Naive thymus-derived CD8-positive, alpha-beta T cell (primary cell): ENCODE results near the gene SERPINB10. TPM values are rescaled to one million over a fixed set of nuclear protein-coding genes. Genes with fewer than 3 reads are reported as not detected.
A peak's percentile ranks its signal among the peaks of the same experiment; 100 is the strongest.

Experiments
- ATAC-seq, 2 donors: fragments of 150-1000 bp; cut with Tn5 transposase in 1 of 2; sonication (Bioruptor Pico), chemical (Tn5 transposase) in 1 of 2; 1 replicate in 1 of 2; 2 replicates in 1 of 2; pipeline ENCODE4 v1.10.0; 2021; ENCODE audit warnings: mild to moderate bottlenecking in 2 of 2, moderate library complexity in 2 of 2
- POLR2A ChIA-PET: fragments of 350-600 bp; sonication (Branson Sonifier 250); formaldehyde crosslinking; loops from one replicate; lab custom pipeline; 2021; ENCODE audit warnings: antibody characterized with exemption; lab: Charles Lee
- DNase-seq, 10 donors: peaks; one replicate each; pipeline versions ENCODE4 v3.0.0 to v3.0.0-alpha.2; 2020 to 2022
- H3K27ac Mint-ChIP-seq, 10 donors: one replicate each; pipeline ENCODE4 v1.8.0; 2020 to 2022; ENCODE audit warnings: mild to moderate bottlenecking in 10 of 10, mixed read lengths in 10 of 10, moderate library complexity in 4 of 10, inconsistent platforms in 1 of 10
- H3K27me3 Mint-ChIP-seq, 5 donors: one replicate each; pipeline ENCODE4 v1.8.0; 2021 to 2022; ENCODE audit warnings: mixed read lengths in 5 of 5
- H3K36me3 Mint-ChIP-seq, 3 donors: one replicate each; pipeline ENCODE4 v1.8.0; 2020 to 2022; ENCODE audit warnings: mixed read lengths in 3 of 3, mild to moderate bottlenecking in 2 of 3, inconsistent platforms in 1 of 3
- H3K4me1 Mint-ChIP-seq, 4 donors: one replicate each; pipeline ENCODE4 v1.8.0; 2021 to 2022; ENCODE audit warnings: mixed read lengths in 4 of 4
- H3K4me3 Mint-ChIP-seq, 10 donors: one replicate each; pipeline ENCODE4 v1.8.0; 2020 to 2022; ENCODE audit warnings: mild to moderate bottlenecking in 10 of 10, mixed read lengths in 10 of 10, moderate library complexity in 6 of 10, inconsistent platforms in 1 of 10
- H3K9me3 Mint-ChIP-seq, 9 donors: one replicate each; pipeline ENCODE4 v1.8.0; 2020 to 2022; ENCODE audit warnings: mixed read lengths in 9 of 9, mild to moderate bottlenecking in 3 of 9, inconsistent platforms in 1 of 9, moderate library complexity in 1 of 9
- polyA plus RNA-seq, 3 donors: library from polyadenylated mRNA; unstranded; fragments of 300-500 nt; fragmentation: Illumina TruSeq; gene quantifications; one replicate each; pipeline ENCODE4 v1.2.3, GENCODE V29; 2021
- total RNA-seq, 8 experiments: library from RNA in 2 of 8; stranded (reverse) in 2 of 8; gene quantifications; one replicate each; pipeline ENCODE4 v1.2.3 and lab custom pipeline; 2021 to 2026

The SERPINB10 gene
- not detected for total RNA-seq
- not detected for polyA plus RNA-seq
- 0 to 0.08 (median 0) reads per million in 6 experiments for total RNA-seq (lab: John Stamatoyannopoulos, UW)

- Mint-ChIP-seq H3K9me3 (peaks cover 0 to 2% (median 0%) of the 10 kb centered on the region in 9 donors), H3K4me1 (no peaks in the 10 kb centered on the region), H3K36me3 (no peaks in the 10 kb centered on the region), H3K27me3 (peaks cover 3 to 21% (median 15%) of the 10 kb centered on the region in 5 donors), H3K27ac (no peak within 1 kb of the TSS), H3K4me3 (no peak within 1 kb of the TSS)
- DNase-seq, result no peak
- POLR2A ChIA-PET, result no interaction called here
- no peak for ATAC-seq
Observed at GRCh38 chr18:63907664-63908063, at the start of gene SERPINB10. TSS of gene SERPINB10 (plus strand) at chr18:63907958. CDS start at chr18:63915511, 7,553 bp downstream.

- no peak overlapping the region for H3K4me3 Mint-ChIP-seq
- peaks cover 0 to 9% (median 3%) of the 10 kb centered on the region in 9 donors for H3K9me3 Mint-ChIP-seq
- peaks cover 1 to 20% (median 15%) of the 10 kb centered on the region in 5 donors for H3K27me3 Mint-ChIP-seq
- DNase-seq (no peak), ATAC-seq (no peak)
- no peaks in the 10 kb centered on the region for H3K4me1 Mint-ChIP-seq
- POLR2A ChIA-PET, result no interaction called here
- no peaks in the 10 kb centered on the region for H3K36me3 Mint-ChIP-seq
- no peak overlapping the region for H3K27ac Mint-ChIP-seq
Observed at GRCh38 chr18:63858456-63858855, 49.3 kb upstream of the SERPINB10 start.

GRCh38 chr18:63859781-63860475 is 47.8 kb upstream of the SERPINB10 start:
- no peak overlapping the region for H3K4me3 Mint-ChIP-seq
- no peak for ATAC-seq

GRCh38 chr18:63860531-63860930 is 47.2 kb upstream of the SERPINB10 start:
- Mint-ChIP-seq H3K27ac (no peak overlapping the region), H3K4me1 (no peaks in the 10 kb centered on the region), H3K9me3 (peaks cover 0 to 9% (median 3%) of the 10 kb centered on the region in 9 donors), H3K4me3 (no peak overlapping the region), H3K27me3 (peaks cover 1 to 20% (median 15%) of the 10 kb centered on the region in 5 donors), H3K36me3 (no peaks in the 10 kb centered on the region)
- ATAC-seq, result no peak
- DNase-seq, result no peak
- POLR2A ChIA-PET, result no interaction called here

More at GRCh38 chr18:63859781-63860475, 47.8 kb upstream of the SERPINB10 start:
- no peak for DNase-seq
- POLR2A ChIA-PET, result no interaction called here
- H3K36me3 Mint-ChIP-seq, result no peaks in the 10 kb centered on the region
- peaks cover 0 to 9% (median 3%) of the 10 kb centered on the region in 9 donors for H3K9me3 Mint-ChIP-seq
- H3K27me3 Mint-ChIP-seq, result peaks cover 1 to 20% (median 15%) of the 10 kb centered on the region in 5 donors
- H3K4me1 Mint-ChIP-seq, result no peaks in the 10 kb centered on the region
- H3K27ac Mint-ChIP-seq, result peak overlapping the region in 1 of 10 donors; percentile 47

- H3K27me3 Mint-ChIP-seq, result peaks cover 3 to 12% (median 7%) of the 10 kb centered on the region in 5 donors
- H3K4me1 Mint-ChIP-seq, result no peaks in the 10 kb centered on the region
- no peak for DNase-seq
- no peaks in the 10 kb centered on the region for H3K36me3 Mint-ChIP-seq
- ATAC-seq, result no peak
- H3K4me3 Mint-ChIP-seq, result no peak overlapping the region
- no peaks in the 10 kb centered on the region for H3K9me3 Mint-ChIP-seq
- POLR2A ChIA-PET, result no interaction called here
- no peak overlapping the region for H3K27ac Mint-ChIP-seq
Observed at GRCh38 chr18:63867368-63868125, 40.2 kb upstream of the SERPINB10 start.

- Mint-ChIP-seq H3K36me3 (no peaks in the 10 kb centered on the region), H3K4me1 (no peaks in the 10 kb centered on the region), H3K4me3 (no peak overlapping the region), H3K27ac (no peak overlapping the region), H3K9me3 (no peaks in the 10 kb centered on the region), H3K27me3 (peaks cover 3 to 12% (median 8%) of the 10 kb centered on the region in 5 donors)
- DNase-seq (no peak), ATAC-seq (no peak)
- POLR2A ChIA-PET, result no interaction called here
Observed at GRCh38 chr18:63868546-63868945, 39.2 kb upstream of the SERPINB10 start.

GRCh38 chr18:63869374-63869773 is 38.4 kb upstream of the SERPINB10 start:
- no peak for DNase-seq
- no peaks in the 10 kb centered on the region for H3K36me3 Mint-ChIP-seq
- peaks cover 3 to 12% (median 10%) of the 10 kb centered on the region in 5 donors for H3K27me3 Mint-ChIP-seq
- no peaks in the 10 kb centered on the region for H3K4me1 Mint-ChIP-seq
- H3K4me3 Mint-ChIP-seq, result no peak overlapping the region
- ATAC-seq, result no peak
- POLR2A ChIA-PET, result no interaction called here
- no peaks in the 10 kb centered on the region for H3K9me3 Mint-ChIP-seq
- no peak overlapping the region for H3K27ac Mint-ChIP-seq

- POLR2A ChIA-PET, result no interaction called here
- Mint-ChIP-seq H3K36me3 (no peaks in the 10 kb centered on the region), H3K4me3 (no peak overlapping the region), H3K27me3 (peaks cover 3 to 12% (median 10%) of the 10 kb centered on the region in 5 donors), H3K9me3 (no peaks in the 10 kb centered on the region), H3K4me1 (no peaks in the 10 kb centered on the region), H3K27ac (no peak overlapping the region)
- no peak for DNase-seq
- ATAC-seq, result no peak
Observed at GRCh38 chr18:63869851-63870250, 37.9 kb upstream of the SERPINB10 start.

GRCh38 chr18:63871836-63872235 is 35.9 kb upstream of the SERPINB10 start:
- ATAC-seq, result no peak
- Mint-ChIP-seq H3K36me3 (no peaks in the 10 kb centered on the region), H3K27me3 (peaks cover 6 to 12% (median 12%) of the 10 kb centered on the region in 5 donors), H3K9me3 (no peaks in the 10 kb centered on the region), H3K4me1 (no peaks in the 10 kb centered on the region), H3K4me3 (no peak overlapping the region), H3K27ac (no peak overlapping the region)
- no peak for DNase-seq
- POLR2A ChIA-PET, result no interaction called here

GRCh38 chr18:63872586-63872985 is 35.2 kb upstream of the SERPINB10 start:
- no peaks in the 10 kb centered on the region for H3K9me3 Mint-ChIP-seq
- no peak for DNase-seq
- peaks cover 5 to 12% (median 12%) of the 10 kb centered on the region in 5 donors for H3K27me3 Mint-ChIP-seq
- no peak overlapping the region for H3K27ac Mint-ChIP-seq
- no peaks in the 10 kb centered on the region for H3K36me3 Mint-ChIP-seq
- POLR2A ChIA-PET, result no interaction called here
- H3K4me1 Mint-ChIP-seq, result no peaks in the 10 kb centered on the region
- H3K4me3 Mint-ChIP-seq, result no peak overlapping the region
- no peak for ATAC-seq

- Mint-ChIP-seq H3K9me3 (no peaks in the 10 kb centered on the region), H3K27me3 (peaks cover 0 to 4% (median 3%) of the 10 kb centered on the region in 5 donors), H3K27ac (no peak overlapping the region), H3K36me3 (no peaks in the 10 kb centered on the region), H3K4me1 (no peaks in the 10 kb centered on the region), H3K4me3 (no peak overlapping the region)
- no peak for DNase-seq
- POLR2A ChIA-PET, result no interaction called here
- ATAC-seq, result no peak
Observed at GRCh38 chr18:63878343-63878742, 29.4 kb upstream of the SERPINB10 start.

GRCh38 chr18:63878925-63879324 is 28.8 kb upstream of the SERPINB10 start:
- H3K9me3 Mint-ChIP-seq, result no peaks in the 10 kb centered on the region

GRCh38 chr18:63879709-63880108 is 28.0 kb upstream of the SERPINB10 start:
- Mint-ChIP-seq H3K9me3 (no peaks in the 10 kb centered on the region), H3K36me3 (no peaks in the 10 kb centered on the region), H3K4me1 (no peaks in the 10 kb centered on the region), H3K27me3 (peaks cover 0 to 7% (median 2%) of the 10 kb centered on the region in 5 donors), H3K4me3 (no peak overlapping the region), H3K27ac (no peak overlapping the region)
- ATAC-seq, result no peak
- POLR2A ChIA-PET, result no interaction called here
- DNase-seq, result no peak

More at GRCh38 chr18:63878925-63879324, 28.8 kb upstream of the SERPINB10 start:
- no peaks in the 10 kb centered on the region for H3K4me1 Mint-ChIP-seq
- DNase-seq, result no peak
- no peak overlapping the region for H3K4me3 Mint-ChIP-seq
- peaks cover 0 to 3% (median 2%) of the 10 kb centered on the region in 5 donors for H3K27me3 Mint-ChIP-seq
- no peak overlapping the region for H3K27ac Mint-ChIP-seq
- ATAC-seq, result no peak
- no peaks in the 10 kb centered on the region for H3K36me3 Mint-ChIP-seq
- POLR2A ChIA-PET, result no interaction called here
